ENCODE results near the gene TPRG1. TPM values are rescaled to one million over a fixed set of nuclear protein-coding genes. Genes with fewer than 3 reads are reported as not detected.

TPRG1 gene
- total RNA-seq, 2 donors from 2014 or later, result 0.69 to 1.3 TPM

GRCh38 chr3:189300345-189300744 lies 128.6 kb downstream of the TPRG1 start:
- no peak overlapping the region for H3K9ac ChIP-seq (ENCODE audit: extremely low read depth, low read length, poor library complexity, severe bottlenecking)

GRCh38 chr3:189301479-189301878 lies 129.7 kb downstream of the TPRG1 start:
- WGBS, 2 experiments (ENCODE audit: insufficient coverage in 1 of 2, insufficient read length in 1 of 2), result 57 to 80% methylated on average over 1 to 2 of the region's 2 CpGs
- TF ChIP-seq CTCF (conservative IDR thresholded peaks at IDR 0.05), result no peak
- Histone ChIP-seq H3K4me3 (ENCODE audit: low read length) (no peak overlapping the region), H3K27ac (ENCODE audit: low read depth, low read length) (no peak overlapping the region), H3K9ac (ENCODE audit: extremely low read depth, low read length, poor library complexity, severe bottlenecking) (no peak overlapping the region), H3K27me3 (ENCODE audit: control insufficient read depth, insufficient read depth, low read length, poor library complexity, severe bottlenecking) (peaks cover 48% of the 10 kb centered on the region), H3K36me3 (ENCODE audit: control insufficient read depth, insufficient read depth, low read length) (no peaks in the 10 kb centered on the region), H3K4me1 (ENCODE audit: control insufficient read depth, insufficient read depth, low read length) (peaks cover 11% of the 10 kb centered on the region), H3K9me3 (ENCODE audit: control insufficient read depth, low read length) (no peaks in the 10 kb centered on the region)
- Mint-ChIP-seq H3K27me3 (ENCODE audit: insufficient read depth) (peaks cover 12% of the 10 kb centered on the region), H3K9me3 (no peaks in the 10 kb centered on the region), H3K4me3 (no peak overlapping the region), H3K27ac (no peak overlapping the region), H3K4me1 (peaks cover 24% of the 10 kb centered on the region), H3K36me3 (ENCODE audit: low read depth) (no peaks in the 10 kb centered on the region)
- DNase-seq, result peak; percentile 55

More at GRCh38 chr3:189300345-189300744, 128.6 kb downstream of the TPRG1 start:
- Mint-ChIP-seq H3K27me3 (ENCODE audit: insufficient read depth) (peaks cover 12% of the 10 kb centered on the region), H3K4me1 (peaks cover 24% of the 10 kb centered on the region), H3K4me3 (no peak overlapping the region), H3K27ac (no peak overlapping the region), H3K36me3 (ENCODE audit: low read depth) (no peaks in the 10 kb centered on the region), H3K9me3 (no peaks in the 10 kb centered on the region)
- Histone ChIP-seq H3K4me1 (ENCODE audit: control insufficient read depth, insufficient read depth, low read length) (peaks cover 11% of the 10 kb centered on the region), H3K27ac (ENCODE audit: low read depth, low read length) (no peak overlapping the region), H3K4me3 (ENCODE audit: low read length) (no peak overlapping the region), H3K27me3 (ENCODE audit: control insufficient read depth, insufficient read depth, low read length, poor library complexity, severe bottlenecking) (peaks cover 42% of the 10 kb centered on the region), H3K9me3 (ENCODE audit: control insufficient read depth, low read length) (no peaks in the 10 kb centered on the region), H3K36me3 (ENCODE audit: control insufficient read depth, insufficient read depth, low read length) (no peaks in the 10 kb centered on the region)
- no peak for TF ChIP-seq CTCF (conservative IDR thresholded peaks at IDR 0.05)
- 100% methylated on average over 1 of the region's 1 CpG; no CpG with 5 or more reads in 1 of the 2 experiments for WGBS, 2 experiments (ENCODE audit: insufficient coverage in 1 of 2, insufficient read length in 1 of 2)
- DNase-seq, result no peak

GRCh38 chr3:189303584-189303983 lies 131.8 kb downstream of the TPRG1 start:
- WGBS, 2 experiments (ENCODE audit: insufficient coverage in 1 of 2, insufficient read length in 1 of 2), result 43 to 52% methylated on average over 1 of the region's 1 CpG
- H3K9me3 ChIP-seq (ENCODE audit: control insufficient read depth, low read length), result no peaks in the 10 kb centered on the region
- TF ChIP-seq CTCF (conservative IDR thresholded peaks at IDR 0.05), result no peak
- no peak overlapping the region for H3K27ac ChIP-seq (ENCODE audit: low read depth, low read length)
- H3K27me3 ChIP-seq (ENCODE audit: control insufficient read depth, insufficient read depth, low read length, poor library complexity, severe bottlenecking), result peaks cover 32% of the 10 kb centered on the region
- H3K4me1 Mint-ChIP-seq, result peaks cover 24% of the 10 kb centered on the region
- H3K36me3 Mint-ChIP-seq (ENCODE audit: low read depth), result no peaks in the 10 kb centered on the region
- no peak overlapping the region for H3K4me3 ChIP-seq (ENCODE audit: low read length)
- DNase-seq, result no peak
- H3K36me3 ChIP-seq (ENCODE audit: control insufficient read depth, insufficient read depth, low read length), result no peaks in the 10 kb centered on the region
- H3K9me3 Mint-ChIP-seq, result no peaks in the 10 kb centered on the region
- peaks cover 7% of the 10 kb centered on the region for H3K27me3 Mint-ChIP-seq (ENCODE audit: insufficient read depth)
- H3K4me1 ChIP-seq (ENCODE audit: control insufficient read depth, insufficient read depth, low read length), result peaks cover 11% of the 10 kb centered on the region
- H3K27ac Mint-ChIP-seq, result no peak overlapping the region
- H3K4me3 Mint-ChIP-seq, result no peak overlapping the region
- H3K9ac ChIP-seq (ENCODE audit: extremely low read depth, low read length, poor library complexity, severe bottlenecking), result no peak overlapping the region

All from endodermal cell (in vitro differentiated cells).